ENCODE results near the gene C17orf113.

C17orf113 gene

DNA sequence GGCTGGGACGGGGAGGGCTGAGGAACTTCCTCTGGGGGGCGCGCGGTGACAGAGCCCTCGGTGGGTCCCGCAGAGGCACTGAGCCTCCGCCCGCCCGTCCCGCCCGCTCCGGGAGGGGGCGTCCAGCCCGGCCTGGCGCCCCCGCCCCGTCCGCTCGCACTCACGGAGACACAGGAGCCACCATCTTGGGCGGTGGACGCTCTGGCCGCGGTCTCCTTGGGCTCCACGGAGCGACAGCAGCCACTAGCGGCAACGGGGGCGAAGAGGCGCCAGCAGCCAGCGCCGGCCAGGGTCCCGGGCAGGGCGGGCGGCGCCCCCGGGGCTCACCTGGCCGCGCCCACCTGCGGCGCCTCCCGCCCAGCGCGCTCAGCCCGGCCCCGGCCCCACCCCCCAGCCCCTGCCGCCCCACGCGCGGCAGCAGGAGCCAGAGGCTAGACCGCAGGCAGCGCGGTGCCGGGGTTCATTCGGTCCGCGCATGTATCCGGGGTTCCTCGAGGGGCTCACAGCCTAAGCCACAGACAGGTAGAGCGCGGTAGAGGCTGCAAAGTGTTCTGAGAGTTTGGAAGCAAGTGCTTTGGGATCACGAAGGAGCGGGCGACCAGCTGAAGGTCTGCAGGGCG lies at the start of gene C17orf113:
Gene C17orf113 (minus strand): TSS at position 209 of the 620 bp plus-strand sequence. CDS start 7,225 bp downstream, outside the sequence.
- DNase-seq (ENCODE audit: low spot score), result peak; percentile 35

DNA sequence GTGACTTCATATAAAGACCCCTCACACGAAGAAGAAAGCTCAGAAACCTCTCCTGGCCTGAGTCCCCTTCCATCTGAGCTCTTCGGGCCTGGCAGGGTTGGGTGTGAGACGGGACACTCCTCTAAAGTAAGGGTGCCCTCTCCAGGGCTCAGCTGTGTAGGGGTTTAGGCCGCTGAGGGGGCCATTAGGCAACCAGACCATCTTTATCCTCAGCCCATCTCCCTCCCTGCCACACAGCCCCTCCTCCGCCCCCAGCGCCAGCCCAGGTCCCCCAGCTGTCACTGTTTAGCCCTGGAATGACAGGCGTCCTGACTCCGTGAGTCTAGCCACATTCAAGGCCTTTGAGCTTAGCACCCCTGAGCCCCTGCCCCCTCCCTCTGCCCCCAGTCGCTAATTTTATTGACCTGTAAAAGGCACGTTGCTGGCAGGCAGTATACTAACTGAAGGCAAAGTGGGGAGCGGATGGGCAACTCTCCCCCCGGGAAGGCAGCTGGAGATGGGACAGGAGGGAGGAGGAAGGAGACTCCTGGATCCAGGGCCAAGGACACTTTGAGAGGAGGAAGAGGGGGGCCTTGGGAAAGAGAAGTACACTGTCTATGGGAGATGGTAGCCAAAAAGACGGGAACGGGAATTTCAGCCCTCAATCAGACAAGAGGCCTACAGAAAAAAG lies 48.5 kb upstream of the C17orf113 start:
- no peak for DNase-seq (ENCODE audit: low spot score)

DNA sequence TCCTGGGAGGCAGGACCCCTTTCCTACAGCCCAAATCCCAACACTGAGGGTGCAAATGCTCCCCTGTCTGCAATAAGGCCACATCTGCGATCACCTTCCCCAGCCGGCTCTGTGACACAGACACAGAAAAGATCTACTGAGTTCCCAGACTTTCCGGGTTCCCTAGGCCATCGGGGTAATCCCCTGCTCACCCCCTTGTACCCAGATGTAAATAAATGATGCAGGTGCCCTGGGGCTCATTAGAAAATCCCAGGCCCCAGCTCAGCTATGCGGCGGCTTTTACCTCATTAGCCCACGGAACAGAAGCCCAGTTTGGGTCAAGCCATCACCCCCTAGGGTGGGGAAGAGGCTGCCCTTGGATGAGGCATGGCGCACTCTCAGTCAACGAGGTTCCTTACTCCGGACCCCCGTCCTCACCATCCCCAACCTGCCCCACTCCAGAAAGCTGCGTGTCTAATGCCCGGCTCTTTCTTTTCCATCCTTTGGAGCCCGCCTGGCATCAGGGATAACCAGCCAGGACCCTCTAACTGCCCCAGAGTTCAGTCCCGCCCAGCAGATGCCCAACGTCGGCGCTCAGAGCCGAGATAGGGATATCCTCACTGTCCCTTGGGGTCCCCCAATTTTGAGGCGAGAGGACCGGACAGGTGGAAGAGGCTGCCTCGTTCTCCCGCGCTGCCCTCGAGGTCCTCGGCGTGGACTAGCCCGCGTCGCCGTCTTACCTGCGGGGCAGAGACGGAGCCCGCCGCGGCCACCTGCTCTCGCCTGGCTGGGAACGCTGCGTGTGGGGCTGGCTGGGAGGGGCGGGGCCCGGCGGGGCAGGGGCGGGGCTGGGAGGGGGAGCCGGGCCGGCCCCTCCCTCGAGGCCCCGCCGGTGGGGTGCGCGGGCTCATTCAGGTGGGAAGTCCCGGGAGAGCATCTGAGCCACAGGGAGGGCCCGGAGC lies 47.6 kb upstream of the C17orf113 start, which contains the start of gene ZNF385C:
Gene ZNF385C (minus strand): TSS at position 783 of the 941 bp plus-strand sequence. CDS start 35,417 bp downstream, outside the sequence.
- no peak for DNase-seq (ENCODE audit: low spot score)

DNA sequence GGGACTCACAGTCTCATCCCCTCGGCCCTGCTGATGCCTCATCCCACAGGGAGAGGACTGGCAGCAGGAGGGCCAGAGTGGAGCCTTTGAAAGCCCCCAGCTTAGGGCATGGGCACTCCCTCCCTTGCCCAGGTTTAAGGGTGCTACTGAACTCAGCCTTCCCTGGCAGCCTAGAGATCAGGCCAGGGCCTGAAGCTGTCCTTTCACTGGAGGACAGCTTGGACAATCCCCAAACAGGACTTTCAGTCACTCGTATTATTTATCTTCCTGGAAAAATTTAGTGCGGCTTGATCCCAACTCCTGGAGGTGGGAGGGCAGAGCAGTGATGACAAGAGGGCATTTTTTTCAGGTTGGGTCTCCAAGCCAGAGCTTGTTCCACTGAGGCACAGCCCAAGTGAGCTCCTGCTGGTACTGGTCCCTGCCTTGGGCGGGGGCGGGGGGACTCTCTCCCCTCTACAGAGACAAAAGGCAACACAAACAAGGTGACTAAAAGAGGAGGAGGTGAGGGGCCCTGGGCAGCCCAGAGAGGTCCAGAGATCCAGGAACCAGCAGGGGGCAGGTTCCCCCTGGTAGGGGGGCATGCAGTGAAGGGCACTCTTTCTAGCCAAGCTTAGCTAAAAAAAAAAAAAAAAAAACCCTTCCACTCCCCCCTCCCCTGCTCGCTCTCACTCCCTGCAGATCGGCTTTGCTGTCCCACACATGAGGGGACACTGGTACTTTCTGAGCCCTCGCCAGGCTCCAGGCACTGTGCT lies 46.1 kb upstream of the C17orf113 start:
- no peak for DNase-seq (ENCODE audit: low spot score)

DNA sequence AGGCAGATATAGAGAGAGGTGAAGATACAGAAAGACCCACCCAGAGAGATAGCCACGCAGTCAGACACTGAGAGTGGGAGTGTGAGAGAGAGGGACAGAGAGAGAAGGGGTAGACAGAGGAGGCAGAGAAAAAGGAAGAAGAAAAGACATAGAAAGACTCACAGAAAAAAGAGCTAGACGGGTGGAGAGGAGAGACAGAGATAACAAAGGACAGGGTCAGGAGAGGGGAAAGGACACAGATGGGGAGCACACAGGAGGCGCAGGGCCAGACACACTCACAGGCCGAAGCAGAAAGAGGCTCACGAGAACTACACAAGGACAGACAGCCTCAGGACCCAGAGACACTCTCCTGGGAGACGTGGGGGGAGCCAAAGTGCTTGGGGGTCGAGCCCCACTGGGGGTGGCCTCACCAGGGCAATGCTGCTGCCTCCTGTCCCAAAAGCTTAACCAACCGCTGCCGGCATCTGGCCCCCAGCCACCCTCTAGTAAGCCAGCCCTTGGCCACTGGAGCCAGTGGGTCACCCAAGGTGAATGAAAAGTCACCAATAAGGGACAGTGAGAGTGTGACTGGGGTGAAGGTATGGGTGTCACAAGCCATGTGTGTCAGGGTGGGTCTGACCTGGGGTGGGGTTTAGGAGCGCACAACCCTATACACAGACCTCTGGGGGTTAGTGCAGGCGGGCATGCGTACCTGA lies 44.1 kb upstream of the C17orf113 start:
- no peak for DNase-seq (ENCODE audit: low spot score)

DNA sequence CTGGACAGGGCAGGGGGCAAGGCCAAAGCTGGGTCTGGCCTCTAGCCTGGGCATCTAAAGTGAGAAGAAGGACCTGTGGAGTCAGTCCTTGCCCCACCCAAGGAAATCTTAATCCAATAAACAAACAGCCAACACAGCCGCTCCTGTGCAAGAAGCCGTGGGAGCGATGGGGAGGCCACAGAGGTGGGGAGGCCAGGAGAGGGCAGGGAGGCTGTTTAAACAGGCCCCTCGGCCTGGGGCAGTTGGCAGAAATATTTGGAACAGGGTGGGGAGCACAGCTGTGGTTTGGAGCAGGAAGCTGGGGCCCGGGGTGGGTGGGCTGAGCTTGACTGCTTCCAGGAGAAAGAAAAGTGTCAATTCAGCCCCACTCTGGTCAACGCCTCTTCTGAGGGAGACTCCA lies 42.5 kb upstream of the C17orf113 start:
- DNase-seq (ENCODE audit: low spot score), result no peak

DNA sequence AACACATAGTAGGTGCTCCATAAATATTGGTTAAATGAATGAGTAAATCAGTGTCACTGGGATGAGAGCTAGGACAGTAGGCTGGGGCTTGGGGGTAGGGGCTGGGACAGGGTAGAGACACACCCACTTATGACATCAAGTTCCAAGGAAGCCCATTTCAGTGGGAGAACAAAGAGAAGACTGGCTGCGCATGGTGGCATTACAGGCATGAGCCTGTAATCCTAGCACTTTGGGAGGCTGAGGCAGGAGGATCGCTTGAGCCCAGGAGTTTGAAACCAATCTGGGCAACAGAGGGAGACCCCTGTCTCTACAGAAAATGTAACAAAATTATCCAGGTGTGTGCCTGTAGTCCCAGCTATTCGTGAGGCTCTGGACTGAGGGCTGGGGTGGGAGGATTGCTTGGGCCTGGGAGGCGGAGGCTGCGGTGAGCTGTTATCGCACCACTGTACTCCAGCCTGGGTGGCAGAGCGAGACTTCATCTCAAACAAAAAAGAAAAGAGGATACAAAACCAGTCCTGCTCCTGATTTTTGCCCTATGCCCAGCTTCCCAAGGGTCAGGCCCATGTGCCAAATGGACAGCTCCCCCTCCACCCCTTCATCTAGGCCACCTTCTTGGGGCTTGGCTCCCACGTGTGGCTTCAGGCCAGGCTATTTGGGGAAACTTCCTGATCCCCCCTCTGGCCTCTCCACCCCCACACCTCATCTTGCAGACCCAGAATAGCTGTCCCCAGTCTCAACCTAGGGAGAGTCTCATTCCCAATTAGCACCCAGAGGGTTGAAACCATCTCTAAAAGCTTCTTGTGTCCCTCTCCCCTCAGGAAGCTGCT lies 40.8 kb upstream of the C17orf113 start:
- no peak for DNase-seq (ENCODE audit: low spot score)

DNA sequence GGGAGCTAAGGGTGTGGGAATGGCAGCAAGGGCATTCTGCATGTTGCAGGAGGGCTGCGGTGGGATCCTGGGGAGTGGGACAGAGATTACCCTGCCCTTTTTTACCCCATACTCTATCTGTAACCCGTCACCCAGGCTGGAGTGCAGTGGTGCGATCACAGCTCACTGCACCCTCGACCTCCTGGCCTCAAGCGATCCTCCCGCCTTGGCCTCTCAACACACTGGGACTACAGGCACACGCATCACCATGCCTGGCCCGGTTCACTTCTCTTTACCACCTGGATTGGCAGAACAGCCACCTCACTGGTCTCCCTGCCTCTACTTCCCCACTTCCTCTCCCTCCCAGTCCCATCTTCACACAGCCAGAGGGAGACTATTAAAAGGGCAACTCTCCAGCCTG lies 38.3 kb upstream of the C17orf113 start:
- no peak for DNase-seq (ENCODE audit: low spot score)

DNA sequence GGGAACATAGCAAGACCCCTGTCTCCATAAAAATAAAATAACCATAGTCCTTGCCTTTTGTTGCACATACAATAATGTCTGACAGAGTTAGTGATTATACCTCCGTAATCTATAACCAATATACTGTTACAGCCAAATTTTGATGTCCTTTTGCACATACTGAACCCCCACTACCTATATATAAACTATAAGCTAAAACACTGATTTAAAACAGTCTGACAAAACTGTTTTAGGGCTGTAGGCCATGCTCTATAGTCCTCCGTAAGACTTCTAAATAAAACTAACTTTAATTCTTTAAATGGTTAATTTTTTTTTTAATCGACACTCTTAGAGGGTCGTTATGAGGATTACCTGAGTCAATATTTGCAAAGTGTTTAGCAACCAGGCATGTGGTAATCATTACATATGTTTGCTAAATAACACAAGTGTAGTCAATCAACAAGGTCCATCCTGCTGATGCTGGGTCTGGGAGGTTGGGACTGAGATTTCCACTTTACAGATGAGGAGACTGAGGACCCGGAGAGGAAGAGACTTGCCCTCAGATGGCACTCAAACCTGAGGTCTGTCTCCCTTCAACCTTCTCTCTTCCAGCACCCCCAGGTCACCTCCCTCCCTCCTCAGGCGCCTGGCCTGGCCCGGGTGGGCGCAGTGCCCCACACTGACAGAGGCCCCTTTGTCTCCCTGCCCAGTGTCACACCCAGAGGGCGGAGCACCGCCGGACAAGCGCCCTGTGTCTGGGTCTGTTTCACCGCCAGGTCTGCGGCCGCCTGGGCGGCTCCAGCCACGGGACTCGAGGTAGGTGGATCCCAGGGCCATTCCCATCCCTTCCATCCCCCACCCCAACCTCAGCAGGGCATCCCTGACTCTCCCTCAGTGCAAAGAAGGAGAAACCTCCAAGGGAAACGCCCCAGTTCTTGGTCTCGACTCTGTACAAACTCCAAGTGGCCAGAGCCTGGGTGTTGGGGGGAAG lies 37.6 kb upstream of the C17orf113 start:
- peak; percentile 56 for DNase-seq (ENCODE audit: low spot score)

DNA sequence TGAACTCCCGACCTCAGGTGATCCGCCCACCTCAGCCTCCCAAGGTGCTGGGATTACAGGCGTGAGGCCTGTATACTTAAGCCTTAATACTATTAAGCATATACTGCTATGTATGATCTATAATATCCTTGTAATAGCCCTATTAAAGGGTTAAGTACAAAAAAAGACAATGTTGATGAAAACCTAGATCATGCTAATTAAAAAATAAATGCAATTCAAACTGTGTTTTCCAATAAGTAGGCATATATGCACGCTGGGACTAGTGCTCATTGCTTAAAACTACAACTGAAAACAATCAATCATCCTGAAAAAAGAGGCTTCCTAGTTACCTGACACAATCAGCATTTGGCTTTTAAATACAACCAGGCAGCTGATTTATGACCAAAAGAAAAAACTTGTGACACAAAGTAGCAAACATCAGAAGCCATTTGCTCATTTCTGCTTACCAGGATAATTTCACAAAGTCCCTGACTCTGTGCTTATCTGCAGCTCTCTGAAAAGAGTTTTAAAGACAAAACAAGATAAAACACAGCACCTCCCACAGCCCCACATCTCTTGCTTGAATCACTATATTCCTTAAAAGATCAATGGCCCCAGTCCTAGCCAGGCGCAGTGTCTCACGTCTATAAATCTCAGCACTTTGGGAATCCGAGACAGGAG lies 36.8 kb upstream of the C17orf113 start:
- no peak for DNase-seq (ENCODE audit: low spot score)

DNA sequence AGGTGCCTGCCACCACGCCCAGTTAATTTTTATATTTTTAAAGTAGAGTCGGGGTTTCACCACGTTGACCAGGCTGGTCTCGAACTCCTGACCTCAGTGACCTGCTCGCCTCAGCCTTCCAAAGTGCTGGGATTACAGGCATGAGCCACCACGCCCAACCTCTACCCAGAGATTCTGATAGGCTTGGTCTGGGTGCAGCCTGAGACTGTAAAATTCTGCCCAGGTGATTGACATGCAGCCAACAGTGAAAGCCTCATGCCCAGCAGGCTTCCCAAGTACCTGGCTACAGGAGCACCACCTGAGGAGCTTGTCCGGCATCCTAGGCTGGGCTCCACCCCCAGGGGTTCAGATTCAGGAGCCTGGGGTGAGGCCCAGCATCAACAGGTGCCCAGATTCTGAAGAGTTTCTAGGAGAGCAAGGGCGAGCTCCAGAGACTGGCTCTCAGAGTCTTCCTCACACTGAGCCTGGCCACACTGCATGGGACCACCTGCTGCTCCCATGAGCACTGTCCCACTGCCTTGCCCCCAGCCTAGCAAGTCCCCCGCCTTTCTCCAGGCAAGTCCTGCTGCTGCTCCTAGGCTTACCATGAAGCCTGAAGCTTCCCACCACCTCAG lies 31.2 kb upstream of the C17orf113 start:
- DNase-seq (ENCODE audit: low spot score), result no peak

DNA sequence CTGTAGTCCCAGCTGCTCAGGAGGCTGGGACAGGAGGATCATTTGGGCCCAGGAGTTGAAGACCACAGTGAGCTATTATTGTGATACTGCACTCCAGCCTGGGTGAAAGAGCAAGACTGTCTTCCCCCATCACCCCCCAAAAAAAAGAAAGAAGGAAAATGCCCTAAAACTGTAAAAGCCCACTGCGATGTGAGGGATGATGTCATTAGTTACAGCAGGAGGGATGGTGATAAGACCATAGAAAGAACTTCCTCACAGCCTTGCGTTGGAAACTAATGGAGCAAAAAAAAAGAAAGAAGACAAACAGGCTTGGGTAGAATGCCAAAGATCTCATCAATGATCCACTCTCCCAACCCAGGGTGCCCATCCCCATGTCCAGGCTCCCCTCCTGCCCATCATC lies 29.1 kb upstream of the C17orf113 start:
- no peak for DNase-seq (ENCODE audit: low spot score)

DNA sequence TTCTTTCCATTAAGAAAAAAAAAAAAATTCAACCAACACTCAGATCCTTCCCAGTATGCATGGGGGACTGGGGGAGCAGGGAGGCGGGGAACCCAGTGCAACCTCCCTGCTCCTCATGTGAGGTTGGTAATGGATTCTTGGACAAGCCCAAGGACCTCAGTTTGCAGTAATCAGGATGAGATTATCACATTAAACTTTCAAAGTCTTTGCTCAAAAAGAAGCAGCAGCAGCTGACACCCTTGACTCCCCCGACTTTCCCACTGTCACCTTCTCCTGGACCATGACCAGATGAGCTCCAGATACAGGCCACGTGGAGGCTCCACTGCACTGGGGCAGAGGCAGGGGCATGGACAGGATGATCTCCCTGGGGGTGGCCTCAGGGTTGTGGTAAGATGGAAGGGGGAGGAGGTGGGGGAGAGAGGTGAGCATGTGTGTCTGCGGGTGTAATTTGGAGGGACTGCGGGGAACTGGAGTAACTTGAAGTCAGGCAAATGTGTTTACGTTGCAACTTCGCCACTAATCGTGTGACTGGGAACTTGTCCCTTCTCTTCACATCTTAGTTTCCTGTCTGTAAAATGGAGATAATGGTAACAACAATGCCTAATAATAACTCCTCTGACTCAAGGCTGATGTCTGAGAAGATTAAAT lies 28.1 kb upstream of the C17orf113 start:
- DNase-seq (ENCODE audit: low spot score), result no peak

DNA sequence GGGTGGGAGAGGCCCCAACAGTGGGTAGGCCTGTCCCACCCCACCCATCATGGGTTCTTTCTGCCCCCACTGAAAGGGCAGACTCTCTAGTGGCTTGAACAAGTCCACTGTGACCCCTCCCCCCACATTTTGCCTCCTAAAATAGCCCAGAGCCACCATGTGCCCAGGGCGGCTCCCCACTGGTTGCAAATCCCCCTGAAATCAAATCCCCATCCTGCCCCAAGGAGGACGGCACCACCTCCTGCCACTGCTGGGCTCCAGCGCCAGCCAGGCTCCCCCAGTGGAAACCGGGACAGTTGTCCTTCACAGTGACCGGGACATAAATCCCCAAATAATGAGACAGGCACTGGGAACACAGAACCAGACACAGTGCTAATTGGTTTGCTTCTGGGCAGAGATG lies 27.4 kb upstream of the C17orf113 start:
- DNase-seq (ENCODE audit: low spot score), result no peak

DNA sequence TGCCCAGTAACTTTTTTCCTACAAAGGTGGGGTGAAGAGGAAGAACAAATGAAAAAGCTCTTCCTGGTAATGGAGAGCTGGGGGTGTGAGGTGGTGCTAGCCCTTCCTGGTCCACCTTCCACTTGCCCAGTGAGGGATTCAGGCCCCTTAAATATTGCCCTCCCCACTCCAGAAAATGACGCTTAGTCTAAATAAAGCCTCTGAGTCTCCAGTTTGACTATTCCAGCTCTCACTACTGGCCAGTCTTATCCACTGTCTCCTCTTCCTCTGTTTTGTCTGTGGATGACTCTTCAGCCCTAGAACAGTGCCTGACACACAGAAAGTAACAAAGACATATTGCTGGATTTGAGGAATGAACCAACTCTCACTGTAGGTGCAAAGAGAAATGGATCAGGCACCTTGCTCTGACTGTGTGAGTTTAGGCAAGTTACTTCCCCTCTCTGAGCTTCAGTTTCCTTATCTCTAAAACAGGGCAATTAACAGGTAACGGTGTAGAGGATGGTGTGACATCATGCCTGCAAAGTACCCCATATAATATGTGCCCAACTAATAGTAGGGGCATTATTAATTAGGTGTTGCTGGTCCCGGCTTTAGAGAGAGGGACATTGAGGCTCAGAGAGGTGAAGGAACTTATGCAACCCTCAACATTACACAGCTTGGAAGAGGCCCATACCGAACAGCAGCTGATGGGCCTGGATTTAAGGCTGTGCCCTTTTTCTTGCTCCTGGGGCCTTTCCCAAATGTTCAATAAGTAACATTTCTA lies 26.6 kb upstream of the C17orf113 start:
- DNase-seq (ENCODE audit: low spot score), result no peak

DNA sequence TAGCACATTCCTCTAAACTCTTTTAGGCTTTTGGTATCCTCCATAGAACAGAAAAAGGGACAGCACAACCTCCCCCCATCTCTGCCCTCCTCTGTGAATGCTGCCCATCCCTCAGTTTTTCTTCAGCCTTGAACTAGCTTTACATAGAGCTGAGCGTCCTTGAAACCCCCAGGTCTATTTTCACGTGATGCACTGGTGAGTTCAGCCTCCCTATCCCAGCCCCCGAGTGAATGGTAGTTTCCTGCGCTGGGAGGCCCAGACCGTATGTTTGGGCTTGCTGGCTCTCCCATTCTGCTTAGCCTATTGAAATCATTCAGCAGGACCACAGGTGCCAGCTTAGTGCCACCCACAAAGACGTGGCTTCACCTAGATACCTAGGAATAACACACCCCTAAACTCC lies 25.4 kb upstream of the C17orf113 start:
- no peak for DNase-seq (ENCODE audit: low spot score)

Data from pons (tissue), 1 donor.